ENCODE data around the gene EXOSC3. TPM values are rescaled to one million over a fixed set of nuclear protein-coding genes. Genes with fewer than 3 reads are reported as not detected.
"Not testable (repeated sequence)": the region's sequence is repeated elsewhere in the genome, so short reads cannot be mapped to it uniquely, and the experiment has no call there.

Gene EXOSC3
- total RNA-seq, 2 donors from 2014 or later: 26.2 to 34.6 TPM

DNA sequence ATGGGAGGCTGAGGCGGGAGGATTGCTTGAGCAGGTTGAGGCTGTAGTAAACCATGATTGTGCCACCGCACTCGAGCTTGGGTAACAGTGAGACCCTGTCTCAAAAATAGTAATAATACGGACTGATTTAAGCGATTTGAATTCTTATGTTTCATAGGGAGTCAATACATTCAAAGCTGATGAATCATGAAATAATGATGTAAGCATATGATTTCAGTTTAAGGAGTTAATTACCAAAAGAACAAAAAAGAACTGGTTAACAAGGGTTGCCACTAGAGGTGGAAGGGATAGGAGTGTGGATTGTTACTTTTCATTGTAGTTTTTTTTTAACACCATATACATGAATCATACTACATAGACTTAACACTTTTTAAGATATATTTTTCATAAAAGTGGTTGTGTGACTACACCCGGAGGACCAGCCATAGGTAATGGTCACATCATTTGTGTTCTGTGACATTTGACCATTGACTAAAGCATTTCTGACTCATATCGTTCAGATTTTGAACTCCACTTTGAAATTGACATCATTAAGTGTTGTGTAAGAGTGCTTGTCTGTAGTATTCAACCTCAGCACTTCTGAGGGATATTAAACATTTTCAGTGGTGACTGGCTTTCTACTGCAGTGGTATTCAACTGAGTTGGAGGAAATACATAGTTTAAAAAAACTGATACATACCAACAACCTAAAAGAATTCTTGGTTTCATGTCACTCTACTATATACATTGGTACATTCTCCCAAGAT is 24.3 kb downstream of the EXOSC3 start:
- no peak for DNase-seq
- Mint-ChIP-seq H3K4me1 (peaks cover 17% of the 10 kb centered on the region), H3K27ac (no peak overlapping the region), H3K4me3 (no peak overlapping the region), H3K27me3 (no peaks in the 10 kb centered on the region), H3K36me3 (ENCODE audit: low read depth) (peaks cover 5% of the 10 kb centered on the region)
- no peaks in the 10 kb centered on the region for H3K9me3 ChIP-seq (ENCODE audit: control insufficient read depth, low read length, poor library complexity, severe bottlenecking)
- no peak for ATAC-seq

DNA sequence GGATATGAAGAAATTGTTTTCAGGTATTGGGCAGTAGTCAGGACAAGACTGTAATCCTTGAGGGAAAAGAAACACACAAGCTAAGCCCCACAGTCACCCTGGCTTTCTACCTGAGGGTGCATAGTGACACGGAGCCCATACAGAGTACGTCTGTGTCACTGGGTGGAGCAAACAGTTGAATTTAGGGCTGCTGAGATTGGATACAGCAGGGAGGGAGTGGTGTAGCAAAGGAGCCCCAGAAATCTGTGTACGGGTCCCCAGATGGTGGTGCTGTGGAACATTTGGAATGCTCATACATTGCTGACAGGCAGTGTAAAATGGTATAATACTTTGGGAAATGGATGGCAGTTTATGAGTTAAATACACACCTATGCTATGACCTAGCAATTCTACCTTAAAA is 26.1 kb downstream of the EXOSC3 start:
- Mint-ChIP-seq H3K27ac (no peak overlapping the region), H3K4me3 (no peak overlapping the region)
- no peak for DNase-seq

DNA sequence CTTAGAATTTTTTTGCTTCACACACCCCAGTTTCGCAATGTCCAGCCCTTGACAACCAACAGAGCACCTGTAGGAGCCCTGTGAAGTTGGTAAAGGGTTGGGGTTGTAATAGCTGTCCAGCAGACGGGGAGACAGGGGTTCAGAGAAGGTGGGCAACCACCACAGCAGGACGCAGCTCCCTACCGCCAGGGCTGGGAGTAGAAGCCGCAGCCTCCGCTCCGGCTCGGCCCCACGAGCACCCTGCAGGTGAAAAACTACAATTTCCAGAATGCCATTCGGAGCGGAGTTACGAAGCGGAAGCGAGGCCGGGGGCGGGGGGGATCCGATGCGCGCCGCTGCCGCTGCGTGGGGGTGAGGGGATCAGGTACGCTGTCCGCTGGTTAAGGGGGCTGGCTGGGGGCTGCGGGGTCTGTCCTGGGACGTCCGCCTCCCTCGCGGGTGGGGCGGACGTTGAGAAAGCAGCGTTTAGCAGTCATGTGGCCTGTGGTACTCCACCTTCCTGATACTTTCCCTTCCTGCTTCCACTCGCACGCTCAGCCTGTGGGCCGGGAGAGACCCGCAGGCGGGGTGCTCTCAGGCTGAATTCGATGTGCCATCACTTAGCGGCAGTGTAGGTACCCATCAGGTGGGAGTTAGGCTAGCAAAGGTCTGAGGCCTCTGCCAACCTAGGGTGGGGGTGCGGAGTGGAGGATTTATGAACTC is 31.2 kb downstream of the EXOSC3 start, which contains the start of gene TRMT10B:
Gene TRMT10B, plus strand, starts transcription at position 317 of the 702 bp plus-strand sequence. CDS start 8,127 bp downstream, outside the sequence.
- peak; percentile 96 for ATAC-seq
- no peaks in the 10 kb centered on the region for H3K9me3 ChIP-seq (ENCODE audit: control insufficient read depth, low read length, poor library complexity, severe bottlenecking)
- Mint-ChIP-seq H3K27ac (peak within 1 kb of the TSS; percentile 96), H3K36me3 (ENCODE audit: low read depth) (peaks cover 3% of the 10 kb centered on the region), H3K27me3 (peaks cover 6% of the 10 kb centered on the region), H3K4me3 (peak within 1 kb of the TSS; percentile 97), H3K4me1 (peaks cover 24% of the 10 kb centered on the region)
- DNase-seq: peak; percentile 34 to 58 (median 49)

More for the DNA sequence above, 26.1 kb downstream of the EXOSC3 start:
- Mint-ChIP-seq H3K4me1 (peaks cover 30% of the 10 kb centered on the region), H3K36me3 (ENCODE audit: low read depth) (peaks cover 5% of the 10 kb centered on the region), H3K27me3 (no peaks in the 10 kb centered on the region)
- no peaks in the 10 kb centered on the region for H3K9me3 ChIP-seq (ENCODE audit: control insufficient read depth, low read length, poor library complexity, severe bottlenecking)
- no peak for ATAC-seq

DNA sequence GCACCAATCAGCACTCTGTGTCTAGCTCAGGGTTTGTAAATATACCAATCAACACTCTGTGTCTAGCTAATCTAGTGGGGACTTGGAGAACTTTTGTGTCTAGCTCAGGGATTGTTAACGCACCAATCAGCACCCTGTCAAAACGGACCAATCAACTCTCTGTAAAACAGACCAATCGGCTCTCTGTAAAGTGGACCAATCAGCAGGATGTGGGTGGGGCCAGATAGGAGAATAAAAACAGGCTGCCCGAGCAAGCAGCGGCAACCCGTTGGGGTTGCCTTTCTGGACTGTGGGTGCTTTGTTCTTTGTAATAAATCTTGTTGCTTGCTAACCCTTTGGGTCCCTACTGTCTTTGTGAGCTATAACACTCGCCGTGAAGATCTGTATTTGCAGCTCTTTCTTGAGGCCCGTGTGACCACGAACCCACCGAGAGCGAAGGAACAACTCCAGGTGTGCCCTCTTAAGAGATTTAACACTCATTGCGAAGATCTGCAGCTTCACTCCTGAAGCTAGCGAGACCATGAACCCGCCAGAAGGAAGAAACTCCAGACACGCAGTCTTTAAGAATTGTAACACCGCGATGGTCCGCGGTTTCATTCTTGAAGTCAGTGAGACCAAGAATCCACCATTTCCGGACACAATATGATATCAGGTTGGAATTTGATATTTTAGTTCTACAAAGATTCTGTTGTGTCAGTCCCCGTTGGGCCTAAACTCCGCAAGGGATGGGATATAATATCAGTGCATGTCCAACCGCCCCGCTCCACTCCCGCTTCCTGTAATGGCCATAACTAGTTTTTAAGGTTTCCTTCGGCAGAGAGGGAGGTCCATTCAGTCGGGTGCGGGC is 32.0 kb downstream of the EXOSC3 start:
- ATAC-seq: no peak
- DNase-seq: no peak
- Mint-ChIP-seq H3K27me3 (peaks cover 6% of the 10 kb centered on the region), H3K27ac (peak overlapping the region; percentile 96), H3K4me3 (peak overlapping the region; percentile 97), H3K4me1 (peaks cover 23% of the 10 kb centered on the region), H3K36me3 (ENCODE audit: low read depth) (peaks cover 3% of the 10 kb centered on the region)
- no peaks in the 10 kb centered on the region for H3K9me3 ChIP-seq (ENCODE audit: control insufficient read depth, low read length, poor library complexity, severe bottlenecking)

DNA sequence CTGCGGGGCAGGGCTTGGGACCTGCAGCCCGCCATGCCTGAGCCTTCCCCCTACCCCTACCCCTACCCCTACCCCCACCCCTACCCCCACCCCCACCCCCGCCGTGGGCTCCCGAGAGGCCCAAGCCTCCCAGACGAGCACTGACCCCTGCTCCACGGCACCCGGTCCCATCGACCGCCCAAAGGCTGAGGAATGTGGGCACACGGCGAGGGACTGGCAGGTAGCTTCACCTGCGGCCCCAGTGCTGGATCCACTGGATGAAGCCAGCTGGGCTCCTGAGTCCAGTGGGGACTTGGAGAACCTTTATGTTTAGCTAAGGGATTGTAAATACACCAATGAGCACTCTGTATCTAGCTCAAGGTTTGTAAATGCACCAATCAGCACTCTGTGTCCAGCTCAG is 32.8 kb downstream of the EXOSC3 start:
- H3K27ac Mint-ChIP-seq; H3K36me3 Mint-ChIP-seq (ENCODE audit: low read depth); ATAC-seq; DNase-seq; H3K27me3 Mint-ChIP-seq; H3K4me3 Mint-ChIP-seq; H3K9me3 ChIP-seq (ENCODE audit: control insufficient read depth, low read length, poor library complexity, severe bottlenecking): not testable (repeated sequence)
- peaks cover 22% of the 10 kb centered on the region for H3K4me1 Mint-ChIP-seq

DNA sequence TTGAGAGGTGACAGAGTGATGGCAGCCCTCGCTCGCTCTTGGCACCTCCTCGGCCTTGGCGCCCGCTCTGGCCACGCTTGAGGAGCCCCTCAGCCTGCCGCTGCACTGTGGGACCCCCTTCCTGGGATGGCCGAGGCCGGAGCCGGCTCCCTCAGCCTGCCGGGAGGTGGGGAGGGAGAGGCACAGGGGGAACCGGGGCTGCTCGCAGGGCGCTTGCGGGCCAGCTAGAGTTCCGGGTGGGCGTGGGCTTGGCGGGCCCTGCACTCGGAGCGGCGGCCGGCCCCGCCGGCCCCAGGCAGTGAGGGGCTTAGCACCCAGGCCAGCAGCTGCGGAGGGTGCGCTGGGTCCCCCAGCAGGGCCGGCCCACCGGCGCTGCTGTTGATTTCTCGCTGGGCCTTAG is 33.2 kb downstream of the EXOSC3 start:
- H3K4me3 Mint-ChIP-seq; H3K27me3 Mint-ChIP-seq; H3K9me3 ChIP-seq (ENCODE audit: control insufficient read depth, low read length, poor library complexity, severe bottlenecking); ATAC-seq; DNase-seq; H3K36me3 Mint-ChIP-seq (ENCODE audit: low read depth); H3K27ac Mint-ChIP-seq: not testable (repeated sequence)
- peaks cover 26% of the 10 kb centered on the region for H3K4me1 Mint-ChIP-seq

DNA sequence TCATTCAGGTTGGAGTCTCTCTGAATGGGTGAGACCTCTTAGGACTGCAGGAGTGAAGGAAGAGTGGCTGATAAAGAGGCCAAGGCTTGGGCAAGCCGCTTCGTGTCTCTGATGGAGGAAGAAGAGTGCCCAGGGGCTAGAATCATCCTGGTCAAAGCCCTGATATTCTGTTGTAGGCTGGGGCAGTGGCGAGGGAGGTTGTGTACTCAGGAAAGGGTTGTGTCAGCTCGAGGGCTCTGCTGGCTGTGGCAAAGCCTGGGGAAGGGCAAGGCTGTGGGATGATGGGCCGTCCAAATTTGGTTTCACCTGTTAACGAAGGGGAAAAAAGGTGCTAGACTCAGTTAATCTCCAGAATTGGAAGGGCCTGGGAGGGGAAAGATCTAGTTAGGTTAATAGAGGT is 33.7 kb downstream of the EXOSC3 start:
- H3K27ac Mint-ChIP-seq: peak overlapping the region; percentile 8
- DNase-seq: no peak
- peaks cover 6% of the 10 kb centered on the region for H3K27me3 Mint-ChIP-seq
- peaks cover 25% of the 10 kb centered on the region for H3K4me1 Mint-ChIP-seq
- peak overlapping the region; percentile 69 for H3K4me3 Mint-ChIP-seq
- H3K36me3 Mint-ChIP-seq (ENCODE audit: low read depth): peaks cover 3% of the 10 kb centered on the region
- no peaks in the 10 kb centered on the region for H3K9me3 ChIP-seq (ENCODE audit: control insufficient read depth, low read length, poor library complexity, severe bottlenecking)
- ATAC-seq: no peak

DNA sequence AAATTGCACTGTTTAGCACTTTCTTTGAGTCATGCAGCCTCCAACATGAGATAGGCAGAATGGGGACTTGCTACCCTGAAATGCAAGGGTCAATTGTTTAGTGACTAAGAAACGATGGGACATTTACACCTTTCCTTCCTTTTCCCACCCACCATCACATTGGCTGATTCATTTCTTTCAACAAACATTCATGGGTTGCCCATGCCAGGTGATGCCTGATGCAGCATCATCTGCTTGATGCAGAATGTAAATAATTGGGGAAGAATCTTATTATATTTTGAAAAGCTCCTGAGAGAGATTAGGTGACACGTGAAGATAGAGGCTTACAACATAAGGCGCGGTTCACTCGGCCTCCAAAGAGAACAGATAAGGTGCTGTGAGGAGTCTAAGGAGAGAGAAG is 35.7 kb downstream of the EXOSC3 start:
- no peak overlapping the region for H3K4me3 Mint-ChIP-seq
- H3K4me1 Mint-ChIP-seq: peaks cover 12% of the 10 kb centered on the region
- no peaks in the 10 kb centered on the region for H3K9me3 ChIP-seq (ENCODE audit: control insufficient read depth, low read length, poor library complexity, severe bottlenecking)

DNA sequence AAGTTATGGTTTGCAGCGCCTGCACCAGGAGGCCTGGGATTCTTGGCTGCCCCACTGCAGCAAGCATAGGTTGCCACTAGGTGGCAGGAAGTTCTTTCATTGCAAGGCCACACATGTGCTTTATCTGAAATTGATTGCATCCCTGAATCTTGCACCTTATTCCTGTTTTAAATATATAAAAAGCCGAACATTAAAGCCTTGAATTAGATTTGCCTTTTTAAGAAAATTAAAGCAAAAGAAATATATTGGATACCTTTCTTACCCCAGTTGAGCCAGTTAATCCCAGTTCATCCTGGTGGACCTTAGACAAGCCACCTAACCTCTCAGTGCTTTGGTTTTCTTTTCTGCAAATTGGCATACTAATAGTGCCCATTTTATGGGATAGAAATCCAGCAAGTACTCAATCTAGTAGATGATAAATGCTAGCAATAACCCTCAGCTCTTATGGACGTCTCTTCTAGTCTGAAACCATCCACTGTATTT is 37.6 kb downstream of the EXOSC3 start:
- H3K27ac Mint-ChIP-seq: no peak overlapping the region
- no peak overlapping the region for H3K4me3 Mint-ChIP-seq
- peaks cover 6% of the 10 kb centered on the region for H3K27me3 Mint-ChIP-seq
- DNase-seq (peak in 1 of 3 donors; percentile 41), ATAC-seq (peak; percentile 85)
- H3K9me3 ChIP-seq (ENCODE audit: control insufficient read depth, low read length, poor library complexity, severe bottlenecking): no peaks in the 10 kb centered on the region
- peaks cover 3% of the 10 kb centered on the region for H3K36me3 Mint-ChIP-seq (ENCODE audit: low read depth)
- H3K4me1 Mint-ChIP-seq: peaks cover 9% of the 10 kb centered on the region

More for the DNA sequence above, 35.7 kb downstream of the EXOSC3 start:
- H3K27me3 Mint-ChIP-seq: peaks cover 6% of the 10 kb centered on the region
- DNase-seq (no peak), ATAC-seq (no peak)
- peaks cover 3% of the 10 kb centered on the region for H3K36me3 Mint-ChIP-seq (ENCODE audit: low read depth)
- H3K27ac Mint-ChIP-seq: no peak overlapping the region

DNA sequence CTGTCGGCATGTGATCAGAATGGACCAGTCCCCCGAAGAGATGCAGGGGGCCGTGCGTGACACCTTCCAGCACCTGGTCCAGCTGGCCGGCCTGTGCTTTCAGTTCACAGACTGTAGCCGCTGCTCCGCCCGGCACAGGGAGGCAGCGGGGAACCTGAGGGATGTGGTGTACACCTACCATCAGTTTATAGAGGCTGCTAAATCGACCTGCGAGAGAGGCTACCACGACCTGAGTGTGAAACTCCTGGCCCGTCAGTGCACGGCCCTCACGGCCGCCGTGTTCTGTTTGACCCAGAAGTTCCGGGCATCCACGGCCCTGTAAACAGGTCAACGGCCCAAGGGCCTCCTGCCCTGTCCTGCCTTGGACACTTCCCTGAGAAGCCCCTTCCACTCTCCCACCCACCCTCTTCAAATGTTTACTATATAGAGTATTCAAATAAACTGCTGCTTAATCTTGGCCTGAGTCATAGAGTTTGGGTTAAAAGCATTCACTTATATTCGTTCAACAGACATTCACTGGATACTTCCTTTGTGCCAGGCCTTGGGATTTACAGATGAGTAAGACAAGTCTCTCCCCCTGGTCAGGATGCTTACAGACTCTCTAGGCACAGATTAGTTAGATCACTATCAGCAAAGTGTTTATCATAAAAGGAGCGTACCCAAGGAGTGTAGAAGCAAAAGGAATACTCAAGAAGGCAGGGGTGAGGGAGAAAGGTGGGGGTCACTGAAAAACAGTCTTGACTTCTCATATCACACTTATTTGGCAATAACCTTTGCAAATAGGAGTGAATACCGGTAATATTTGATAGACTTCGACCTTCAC is 38.2 kb downstream of the EXOSC3 start:
- Mint-ChIP-seq H3K4me1 (peaks cover 9% of the 10 kb centered on the region), H3K27ac (no peak overlapping the region), H3K27me3 (peaks cover 6% of the 10 kb centered on the region), H3K4me3 (no peak overlapping the region), H3K36me3 (ENCODE audit: low read depth) (peaks cover 3% of the 10 kb centered on the region)
- H3K9me3 ChIP-seq (ENCODE audit: control insufficient read depth, low read length, poor library complexity, severe bottlenecking): no peaks in the 10 kb centered on the region
- ATAC-seq (no peak), DNase-seq (no peak)

DNA sequence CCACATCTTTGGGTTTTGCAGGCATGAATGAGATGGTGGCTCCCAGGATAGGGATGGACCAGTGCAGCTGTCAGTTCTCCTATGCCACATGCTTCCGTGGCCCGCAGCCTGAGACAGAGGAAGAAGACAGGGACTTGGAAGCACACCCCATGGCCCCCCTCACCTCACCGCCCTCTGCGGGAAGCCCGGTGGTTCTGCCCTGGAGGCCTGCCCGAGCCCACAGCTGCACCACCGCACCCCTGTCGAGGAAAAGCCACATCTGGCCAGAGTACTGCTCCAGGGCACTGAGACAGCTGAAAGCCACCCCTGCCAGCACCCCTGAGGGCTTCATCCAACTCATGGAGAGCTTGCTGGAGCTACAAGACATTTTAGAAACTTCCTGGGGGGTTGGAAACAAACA is 38.9 kb downstream of the EXOSC3 start:
- Mint-ChIP-seq H3K27ac (no peak overlapping the region), H3K4me3 (no peak overlapping the region), H3K36me3 (ENCODE audit: low read depth) (peaks cover 3% of the 10 kb centered on the region), H3K4me1 (peaks cover 9% of the 10 kb centered on the region), H3K27me3 (peaks cover 6% of the 10 kb centered on the region)
- no peaks in the 10 kb centered on the region for H3K9me3 ChIP-seq (ENCODE audit: control insufficient read depth, low read length, poor library complexity, severe bottlenecking)
- DNase-seq (no peak), ATAC-seq (no peak)

DNA sequence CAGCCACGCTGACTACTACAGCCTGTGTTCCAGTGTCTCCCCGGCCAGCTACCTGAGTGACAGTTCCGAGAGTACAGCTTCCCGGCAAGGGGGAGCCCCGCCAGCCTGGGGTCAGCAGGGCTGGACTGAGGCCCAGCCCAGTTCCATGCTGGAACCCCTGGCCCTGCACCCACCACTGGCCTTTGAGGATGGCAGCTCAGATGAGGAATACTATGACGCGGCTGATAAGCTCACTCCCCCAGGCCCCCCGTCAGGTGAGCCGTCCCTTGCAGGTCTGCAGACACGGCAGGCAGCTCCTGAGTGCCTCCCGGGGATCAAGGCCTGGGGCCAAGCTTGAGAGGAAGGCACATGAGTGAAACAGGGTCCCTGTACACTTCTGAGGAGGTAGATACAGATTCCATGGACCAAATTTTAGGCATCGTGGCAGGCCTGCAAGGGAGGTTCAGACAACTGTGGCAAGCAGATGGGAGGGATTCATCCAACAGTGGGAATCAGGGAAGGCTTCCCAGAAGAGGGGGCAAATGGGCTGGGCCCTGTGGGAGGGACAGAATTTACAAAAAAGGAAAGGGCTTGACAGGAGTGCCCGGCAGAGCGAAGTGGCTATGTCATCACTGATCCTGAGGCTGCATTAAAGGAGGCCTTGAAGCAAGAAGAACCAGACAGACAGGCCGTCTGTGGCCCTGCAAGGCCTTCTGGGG is 44.1 kb downstream of the EXOSC3 start:
- no peaks in the 10 kb centered on the region for H3K9me3 ChIP-seq (ENCODE audit: control insufficient read depth, low read length, poor library complexity, severe bottlenecking)
- no peaks in the 10 kb centered on the region for H3K4me1 Mint-ChIP-seq
- H3K27ac Mint-ChIP-seq: no peak overlapping the region
- DNase-seq (no peak), ATAC-seq (no peak)
- peaks cover 5% of the 10 kb centered on the region for H3K27me3 Mint-ChIP-seq
- no peak overlapping the region for H3K4me3 Mint-ChIP-seq
- no peaks in the 10 kb centered on the region for H3K36me3 Mint-ChIP-seq (ENCODE audit: low read depth)
